PFSK-1 (cell line): Measurements from ENCODE around the gene REPS2.

ENCODE experiments used
- FOXP2 ChIP-seq: optimal IDR thresholded peaks from 2 replicates; pipeline ENCODE3; 2011; ENCODE audit warnings: borderline replicate concordance, control low read depth, inconsistent platforms; ENCODE audit not compliant: insufficient read depth; ENCODE audit errors: extremely low read length, extremely low read depth
- POLR2AphosphoS5 ChIP-seq: IDR thresholded peaks from 2 replicates; pipeline ENCODE4 v1.6.1; 2012; ENCODE audit warnings: low read depth, mild to moderate bottlenecking, control low read depth, low read length, moderate library complexity
- SIN3A ChIP-seq: IDR thresholded peaks from 2 replicates; pipeline ENCODE4 v1.6.1; 2012; ENCODE audit warnings: mild to moderate bottlenecking, low read length, moderate library complexity, borderline replicate concordance; ENCODE audit not compliant: insufficient read depth
- TAF1 ChIP-seq: IDR thresholded peaks from 2 replicates; pipeline ENCODE4 v1.6.1; 2012; ENCODE audit warnings: low read length, control low read depth, borderline replicate concordance; ENCODE audit not compliant: insufficient read depth
- TF ChIP-seq, protein P1 (sequence below), 2 experiments: IDR thresholded peaks; 2 replicates each; pipeline versions ENCODE4 v1.6.1 to v1.8.0; 2011 to 2012; ENCODE audit warnings: low read depth in 2 of 2, low read length in 2 of 2, control low read depth in 1 of 2, inconsistent platforms in 1 of 2, mild to moderate bottlenecking in 1 of 2, moderate library complexity in 1 of 2; ENCODE audit not compliant: insufficient read depth in 1 of 2

The REPS2 gene

DNA sequence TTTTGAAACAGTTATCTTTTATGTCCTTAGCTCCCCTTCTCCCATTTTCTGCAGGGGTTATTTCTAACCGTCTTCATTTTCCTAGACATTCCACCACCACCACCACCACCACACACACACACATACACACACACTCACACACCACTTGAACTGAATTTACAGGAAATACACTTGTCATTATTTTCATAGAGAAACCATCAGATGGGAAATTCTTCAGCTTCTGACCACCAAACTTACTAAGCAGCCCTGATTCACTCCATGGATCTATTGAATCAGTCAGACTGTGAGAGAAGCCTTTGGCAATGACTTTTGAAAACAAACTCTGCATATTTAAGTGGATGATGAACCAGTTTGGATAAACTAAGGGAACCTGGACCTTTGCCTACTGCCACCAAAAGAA lies 218.5 kb downstream of the REPS2 start:
- no peak for TF ChIP-seq FOXP2
- TF ChIP-seq, protein P1, sequence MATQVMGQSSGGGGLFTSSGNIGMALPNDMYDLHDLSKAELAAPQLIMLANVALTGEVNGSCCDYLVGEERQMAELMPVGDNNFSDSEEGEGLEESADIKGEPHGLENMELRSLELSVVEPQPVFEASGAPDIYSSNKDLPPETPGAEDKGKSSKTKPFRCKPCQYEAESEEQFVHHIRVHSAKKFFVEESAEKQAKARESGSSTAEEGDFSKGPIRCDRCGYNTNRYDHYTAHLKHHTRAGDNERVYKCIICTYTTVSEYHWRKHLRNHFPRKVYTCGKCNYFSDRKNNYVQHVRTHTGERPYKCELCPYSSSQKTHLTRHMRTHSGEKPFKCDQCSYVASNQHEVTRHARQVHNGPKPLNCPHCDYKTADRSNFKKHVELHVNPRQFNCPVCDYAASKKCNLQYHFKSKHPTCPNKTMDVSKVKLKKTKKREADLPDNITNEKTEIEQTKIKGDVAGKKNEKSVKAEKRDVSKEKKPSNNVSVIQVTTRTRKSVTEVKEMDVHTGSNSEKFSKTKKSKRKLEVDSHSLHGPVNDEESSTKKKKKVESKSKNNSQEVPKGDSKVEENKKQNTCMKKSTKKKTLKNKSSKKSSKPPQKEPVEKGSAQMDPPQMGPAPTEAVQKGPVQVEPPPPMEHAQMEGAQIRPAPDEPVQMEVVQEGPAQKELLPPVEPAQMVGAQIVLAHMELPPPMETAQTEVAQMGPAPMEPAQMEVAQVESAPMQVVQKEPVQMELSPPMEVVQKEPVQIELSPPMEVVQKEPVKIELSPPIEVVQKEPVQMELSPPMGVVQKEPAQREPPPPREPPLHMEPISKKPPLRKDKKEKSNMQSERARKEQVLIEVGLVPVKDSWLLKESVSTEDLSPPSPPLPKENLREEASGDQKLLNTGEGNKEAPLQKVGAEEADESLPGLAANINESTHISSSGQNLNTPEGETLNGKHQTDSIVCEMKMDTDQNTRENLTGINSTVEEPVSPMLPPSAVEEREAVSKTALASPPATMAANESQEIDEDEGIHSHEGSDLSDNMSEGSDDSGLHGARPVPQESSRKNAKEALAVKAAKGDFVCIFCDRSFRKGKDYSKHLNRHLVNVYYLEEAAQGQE (IDR thresholded peaks at IDR 0.05; ENCODE audit: insufficient read depth in 1 of 2, low read depth in 2 of 2, low read length in 2 of 2): no peak
- no peak for TF ChIP-seq SIN3A
- no peak for TF ChIP-seq POLR2AphosphoS5
- no peak for TF ChIP-seq TAF1

DNA sequence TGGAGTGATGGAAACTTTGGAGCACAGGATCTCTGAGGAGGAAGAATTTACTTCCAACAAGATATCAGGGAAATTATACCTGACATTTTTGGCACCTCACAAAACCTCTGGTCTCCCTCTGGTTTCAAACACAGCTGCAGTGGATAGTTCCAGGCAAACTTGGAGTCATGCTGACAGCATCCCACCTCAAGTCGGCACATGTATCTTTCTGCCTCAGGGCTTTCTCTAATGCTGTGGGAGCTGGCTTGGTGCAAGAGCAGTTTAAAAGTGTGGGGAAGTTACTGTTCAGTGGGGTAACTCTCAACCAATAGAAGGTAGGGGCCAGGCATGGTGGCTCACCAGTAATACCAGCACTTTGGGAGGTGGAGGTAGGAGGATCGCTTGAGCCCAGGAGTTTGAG lies 221.5 kb downstream of the REPS2 start:
- TF ChIP-seq POLR2AphosphoS5 (no peak), TAF1 (no peak), SIN3A (no peak), FOXP2 (no peak)
- TF ChIP-seq, protein P1 (IDR thresholded peaks at IDR 0.05; ENCODE audit: insufficient read depth in 1 of 2, low read depth in 2 of 2, low read length in 2 of 2): no peak

DNA sequence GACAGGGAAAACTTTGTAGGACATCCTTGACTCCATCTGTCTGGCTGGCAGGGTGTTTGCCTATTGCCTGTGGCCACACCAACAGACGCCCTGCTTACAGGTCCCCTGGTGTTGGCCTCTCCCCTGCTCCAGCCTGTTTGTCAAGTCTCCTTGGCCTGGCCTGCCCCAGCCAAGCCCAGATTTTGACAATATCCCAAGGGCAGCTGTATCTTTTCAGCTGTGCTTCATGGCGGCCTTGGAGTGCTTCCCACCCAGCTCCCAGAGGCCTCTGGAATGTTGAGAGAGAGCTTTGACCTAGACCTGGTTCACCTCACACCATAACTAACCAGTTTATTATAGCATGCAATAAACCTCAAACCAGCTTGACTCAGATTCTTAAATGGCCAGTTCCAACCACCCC lies 224.5 kb downstream of the REPS2 start:
- TF ChIP-seq POLR2AphosphoS5 (no peak), TAF1 (no peak), FOXP2 (no peak), SIN3A (no peak)
- TF ChIP-seq, protein P1 (IDR thresholded peaks at IDR 0.05; ENCODE audit: insufficient read depth in 1 of 2, low read depth in 2 of 2, low read length in 2 of 2): no peak

DNA sequence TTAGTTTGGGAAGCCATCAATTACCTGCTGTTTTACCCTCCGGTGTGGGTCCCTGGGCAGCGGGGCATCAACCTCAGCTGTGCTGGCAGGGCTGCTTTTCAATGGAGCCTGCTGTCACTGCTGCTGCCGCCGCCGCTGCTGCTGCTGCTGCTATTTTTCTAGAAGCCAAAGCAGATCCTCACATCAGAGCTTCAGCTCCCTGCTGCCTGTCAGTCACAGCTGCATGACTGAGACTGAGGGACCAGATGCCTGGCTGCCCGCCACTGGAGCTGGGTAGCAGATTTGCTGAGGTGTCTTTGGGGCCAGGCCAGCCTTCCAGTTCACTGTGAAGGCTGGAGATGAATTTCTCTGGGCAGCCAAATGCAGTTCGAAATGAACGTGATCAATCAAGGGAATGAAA lies 228.2 kb downstream of the REPS2 start:
- TF ChIP-seq TAF1: no peak

DNA sequence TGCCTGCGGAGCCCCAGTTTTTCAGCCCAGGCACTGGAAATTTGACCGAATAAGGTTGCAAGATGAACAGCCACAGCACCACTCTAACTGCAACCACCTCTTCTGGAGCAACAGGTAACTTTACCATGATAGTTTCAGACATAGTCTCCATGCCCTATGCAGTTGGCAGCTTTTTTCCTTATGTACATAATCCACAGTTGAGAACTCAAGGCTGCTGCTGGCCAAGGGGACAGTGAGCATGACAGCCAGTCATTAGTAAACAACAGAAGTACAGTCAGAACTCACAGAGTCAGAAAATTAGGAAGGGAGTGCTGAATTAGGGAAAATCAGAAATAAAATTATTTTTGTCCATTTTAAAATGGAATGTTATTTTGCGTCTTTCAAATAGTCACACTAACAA lies 235.9 kb downstream of the REPS2 start:
- TF ChIP-seq FOXP2 (no peak), TAF1 (no peak), POLR2AphosphoS5 (no peak), SIN3A (no peak)
- TF ChIP-seq, protein P1 (IDR thresholded peaks at IDR 0.05; ENCODE audit: insufficient read depth in 1 of 2, low read depth in 2 of 2, low read length in 2 of 2): no peak
